ENCODE results near the gene ABCD2.
"Not testable (repeated sequence)": the region's sequence is repeated elsewhere in the genome, so short reads cannot be mapped to it uniquely, and the experiment has no call there.

ABCD2 gene

GRCh38 chr12:39532448-39532847 lies 87.2 kb downstream of the ABCD2 start:
- DNase-seq = no peak

GRCh38 chr12:39526974-39527373 lies 92.6 kb downstream of the ABCD2 start:
- no peak for DNase-seq

- DNase-seq = not testable (repeated sequence)
Observed at GRCh38 chr12:39522167-39522566, 97.4 kb downstream of the ABCD2 start.

- no peak for DNase-seq
Observed at GRCh38 chr12:39510001-39510400, 109.6 kb downstream of the ABCD2 start.

- no peak for DNase-seq
Observed at GRCh38 chr12:39505554-39505953, 114.0 kb downstream of the ABCD2 start.

GRCh38 chr12:39505023-39505422 lies 114.6 kb downstream of the ABCD2 start:
- no peak for DNase-seq

- no peak for DNase-seq
Observed at GRCh38 chr12:39503439-39503838, 116.2 kb downstream of the ABCD2 start.

GRCh38 chr12:39502726-39503125 lies 116.9 kb downstream of the ABCD2 start:
- no peak for DNase-seq
